HepG2 (cell line): ENCODE results near the gene STMN3.
A peak's percentile ranks its signal among the peaks of the same experiment; 100 is the strongest.

Experiments used
- CCDC6 ChIP-seq: sonication (generic); formaldehyde crosslinking; IDR thresholded peaks from 2 replicates; pipeline ENCODE4 v1.8.1; 2022; ENCODE audit warnings: mild to moderate bottlenecking, missing genetic modification reagents, moderate library complexity
- CTCF ChIP-seq: sonication (generic); formaldehyde crosslinking; IDR thresholded peaks from 2 replicates; pipeline ENCODE4 v1.5.0; 2020; ENCODE audit warnings: mild to moderate bottlenecking, missing genetic modification reagents, moderate library complexity
- ESRRA ChIP-seq: sonication (generic); formaldehyde crosslinking; IDR thresholded peaks from 2 replicates; pipeline ENCODE4 v1.5.1; 2020; ENCODE audit warnings: mild to moderate bottlenecking, low read depth, missing genetic modification reagents
- ETS1 ChIP-seq: sonication (generic); formaldehyde crosslinking; IDR thresholded peaks from 2 replicates; pipeline ENCODE4 v1.4.0; 2020; ENCODE audit warnings: missing genetic modification reagents
- IRF1 ChIP-seq: sonication (generic); formaldehyde crosslinking; IDR thresholded peaks from 2 replicates; pipeline ENCODE4 v1.4.0; 2020; ENCODE audit warnings: low read depth, mild to moderate bottlenecking, missing genetic modification reagents
- KAT7 ChIP-seq: IDR thresholded peaks from 2 replicates; pipeline ENCODE4 v1.6.1; 2018; ENCODE audit warnings: borderline replicate concordance, missing compliant biosample characterization
- PCBP1 ChIP-seq: fragments of 200-400 bp; formaldehyde crosslinking; IDR thresholded peaks from 2 replicates; pipeline ENCODE4 v1.6.1; 2017; ENCODE audit warnings: mild to moderate bottlenecking, low read depth, low read length, borderline replicate concordance
- POLR2A ChIP-seq, 2 experiments: IDR thresholded peaks; 2 replicates each; pipeline ENCODE4 v1.6.1; 2011; ENCODE audit warnings: low read depth in 2 of 2, low read length in 2 of 2, mild to moderate bottlenecking in 1 of 2, moderate library complexity in 1 of 2; ENCODE audit not compliant: insufficient read depth in 1 of 2
- RBAK ChIP-seq: sonication (generic); formaldehyde crosslinking; IDR thresholded peaks from 2 replicates; pipeline ENCODE4 v1.5.1; 2020; ENCODE audit warnings: mild to moderate bottlenecking, missing genetic modification reagents
- SRF ChIP-seq: IDR thresholded peaks from 2 replicates; pipeline ENCODE4 v1.6.1; 2011; ENCODE audit warnings: mild to moderate bottlenecking, low read depth, low read length, moderate library complexity
- ZSCAN29 ChIP-seq: sonication (generic); formaldehyde crosslinking; conservative IDR thresholded peaks from 2 replicates; pipeline ENCODE4 v1.4.0; 2020; ENCODE audit warnings: mild to moderate bottlenecking, missing genetic modification reagents

GRCh38 chr20:63689046-63690002 is 36.1 kb upstream of the STMN3 start:
- TF ChIP-seq ETS1 (CRISPR knock-in tag) (no peak), ZSCAN29 (no peak), ESRRA (no peak), IRF1 (CRISPR knock-in tag) (no peak), CCDC6 (CRISPR knock-in tag) (no peak), RBAK (CRISPR knock-in tag) (no peak), KAT7 (no peak), SRF (no peak), CTCF (no peak; the same call in 1 of the 2 replicates), POLR2A (IDR thresholded peaks at IDR 0.05; ENCODE audit: insufficient read depth in 1 of 2, low read depth in 2 of 2, low read length in 2 of 2) (peak in 1 of 2 experiments; percentile 27; a peak in 1 of 4 replicates), PCBP1 (0 out of 2 replicates have a peak, but pooled peaks have one; percentile 68)
